HG03565 (cell line): ENCODE measurements around the gene PIK3R3.

Experiments used
- ATAC-seq: cut with Tn5 transposase; IDR thresholded peaks from one replicate; pipeline ENCODE4 v1.9.1; 2021; ENCODE audit warnings: mild to moderate bottlenecking, moderate library complexity; ENCODE audit not compliant: unreplicated experiment

Gene PIK3R3

DNA sequence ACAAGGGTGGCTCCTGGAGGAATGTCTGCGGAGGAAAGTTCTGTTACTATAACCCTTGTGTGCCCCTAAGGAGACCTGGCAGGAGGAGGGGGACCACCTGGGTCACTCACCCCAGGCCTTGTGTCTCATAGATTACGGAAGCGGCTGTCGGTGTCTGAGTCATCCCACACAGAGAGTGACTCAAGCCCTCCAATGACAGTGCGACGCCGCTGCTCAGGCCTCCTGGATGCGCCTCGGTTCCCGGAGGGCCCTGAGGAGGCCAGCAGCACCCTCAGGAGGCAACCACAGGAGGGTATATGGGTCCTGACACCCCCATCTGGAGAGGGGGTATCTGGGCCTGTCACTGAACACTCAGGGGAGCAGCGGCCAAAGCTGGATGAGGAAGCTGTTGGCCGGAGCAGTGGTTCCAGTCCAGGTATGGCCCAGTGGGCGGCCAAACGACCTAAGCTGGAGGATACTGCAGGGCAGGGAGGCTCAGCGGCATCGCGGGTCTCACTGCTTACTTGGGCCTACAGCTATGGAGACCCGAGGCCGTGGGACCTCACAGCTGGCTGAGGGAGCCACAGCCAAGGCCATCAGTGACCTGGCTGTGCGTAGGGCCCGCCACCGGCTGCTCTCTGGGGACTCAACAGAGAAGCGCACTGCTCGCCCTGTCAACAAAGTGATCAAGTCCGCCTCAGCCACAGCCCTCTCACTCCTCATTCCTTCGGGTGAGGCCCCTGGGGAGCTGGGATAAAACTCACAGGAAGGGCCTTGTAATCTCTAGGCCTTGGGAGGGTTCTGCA, 101.4 kb downstream of the PIK3R3 start:
- no peak for ATAC-seq

GRCh38 chr1:46030074-46030870, 102.2 kb downstream of the PIK3R3 start:
- no peak for ATAC-seq

DNA sequence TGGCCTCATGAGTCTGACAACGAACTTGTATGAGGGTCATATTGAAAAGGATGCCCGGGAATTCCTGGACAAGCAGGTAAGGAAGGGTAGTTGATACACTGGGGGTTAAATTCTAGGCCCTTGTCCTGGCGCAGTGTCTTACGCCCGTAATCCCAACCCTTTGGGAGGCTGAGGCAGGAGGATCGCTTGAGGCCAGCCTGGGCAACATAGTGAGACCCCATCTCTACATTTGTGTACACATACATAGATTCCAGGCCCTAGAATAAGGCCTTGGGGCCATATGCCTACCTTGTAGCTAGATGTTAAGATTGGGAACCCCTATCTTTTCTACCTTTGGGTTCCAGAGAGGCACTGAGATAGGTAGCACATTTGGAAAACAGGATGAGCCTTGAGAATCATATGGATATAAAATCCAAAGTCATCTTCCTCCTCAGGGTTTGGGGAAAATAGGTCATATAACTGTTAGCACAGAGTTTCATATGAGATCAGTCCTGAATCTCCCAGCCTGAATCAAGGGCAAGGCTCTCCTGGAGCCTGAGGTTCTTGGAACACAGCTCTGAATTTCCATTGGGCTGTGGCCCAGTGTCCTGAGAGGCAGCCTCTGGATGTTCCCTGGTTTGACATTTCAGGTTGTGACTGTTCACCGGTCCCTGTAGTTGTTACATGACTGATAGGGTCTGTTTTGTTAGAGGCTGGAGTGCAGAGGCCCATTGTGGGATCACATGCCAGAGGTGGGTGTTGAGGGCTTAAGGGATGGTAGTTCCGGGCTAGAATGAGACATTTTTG, 104.4 kb downstream of the PIK3R3 start:
- ATAC-seq = no peak

GRCh38 chr1:46026531-46026930, 105.9 kb downstream of the PIK3R3 start:
- ATAC-seq = no peak

GRCh38 chr1:46021046-46021996, 111.1 kb downstream of the PIK3R3 start:
- ATAC-seq = no peak

DNA sequence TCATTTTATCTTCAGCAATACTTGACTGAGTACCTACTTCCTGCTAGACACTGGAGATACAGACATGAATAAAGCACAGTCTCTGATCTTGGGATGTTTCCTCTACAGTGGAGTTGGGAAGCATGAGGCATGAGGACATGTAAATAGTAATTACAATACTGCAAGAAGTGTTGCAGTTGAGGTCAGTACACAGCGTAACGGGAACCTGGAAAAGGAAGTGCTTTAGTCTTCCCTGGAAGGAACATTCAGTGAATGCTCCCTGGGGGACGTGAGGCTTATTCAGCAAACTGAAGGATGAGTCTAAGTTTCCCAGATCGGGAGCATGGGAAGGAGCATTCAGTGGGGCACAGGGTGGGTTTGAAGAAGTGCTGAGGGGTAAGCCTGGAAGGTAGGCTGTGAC, 112.4 kb downstream of the PIK3R3 start:
- no peak for ATAC-seq

- no peak for ATAC-seq
These were observed 113.1 kb downstream of the PIK3R3 start for GRCh38 chr1:46019348-46019747.

DNA sequence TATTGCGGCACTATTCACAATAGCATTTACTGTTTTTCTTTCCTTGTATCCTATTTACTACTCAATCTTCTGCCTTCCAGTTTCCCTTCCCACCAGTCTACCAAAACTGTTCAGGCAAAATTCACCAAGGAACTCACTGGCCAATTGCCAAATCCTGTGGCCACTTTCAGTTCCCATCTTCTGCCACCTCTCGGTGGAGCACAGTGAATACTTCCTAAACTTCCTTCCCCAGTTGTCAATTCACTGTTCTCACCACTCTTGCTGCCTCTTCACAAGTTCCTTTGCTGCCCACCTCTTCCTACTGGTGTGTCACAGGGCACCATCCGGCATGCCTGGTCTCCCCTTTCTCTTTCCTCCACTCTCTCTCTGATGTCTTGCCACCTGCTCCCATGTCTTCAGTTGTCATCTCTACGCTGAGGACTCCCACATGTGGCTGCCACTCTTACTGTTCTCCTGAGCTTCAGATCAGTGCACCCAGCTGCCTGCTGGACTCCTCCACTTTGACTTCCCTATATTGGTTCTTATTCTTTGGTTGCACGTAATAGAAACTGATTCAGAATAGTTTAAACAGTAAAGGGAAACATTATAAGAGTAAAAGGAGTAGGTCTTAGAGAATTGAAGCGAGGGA, 114.4 kb downstream of the PIK3R3 start:
- no peak for ATAC-seq

GRCh38 chr1:46013581-46013980, 118.8 kb downstream of the PIK3R3 start:
- ATAC-seq = no peak

DNA sequence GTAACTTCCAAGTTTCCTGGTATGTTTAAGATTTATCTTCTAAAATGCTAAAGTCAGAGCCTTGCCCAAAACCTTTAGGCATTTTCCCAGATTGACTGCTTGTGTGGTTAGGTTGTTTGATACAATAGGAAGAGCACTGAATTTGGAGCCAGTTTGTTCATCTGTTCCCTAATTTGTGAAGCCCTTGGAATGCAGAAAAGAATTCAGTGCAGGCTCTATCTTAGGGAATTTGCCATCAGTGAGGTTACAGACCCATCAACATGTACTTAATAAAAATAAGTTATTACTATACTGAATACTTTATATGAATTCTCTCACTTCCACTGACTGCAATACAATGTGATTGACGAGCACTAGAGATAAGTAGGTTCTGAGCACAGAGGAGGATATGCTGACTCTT, 120.2 kb downstream of the PIK3R3 start:
- no peak for ATAC-seq

DNA sequence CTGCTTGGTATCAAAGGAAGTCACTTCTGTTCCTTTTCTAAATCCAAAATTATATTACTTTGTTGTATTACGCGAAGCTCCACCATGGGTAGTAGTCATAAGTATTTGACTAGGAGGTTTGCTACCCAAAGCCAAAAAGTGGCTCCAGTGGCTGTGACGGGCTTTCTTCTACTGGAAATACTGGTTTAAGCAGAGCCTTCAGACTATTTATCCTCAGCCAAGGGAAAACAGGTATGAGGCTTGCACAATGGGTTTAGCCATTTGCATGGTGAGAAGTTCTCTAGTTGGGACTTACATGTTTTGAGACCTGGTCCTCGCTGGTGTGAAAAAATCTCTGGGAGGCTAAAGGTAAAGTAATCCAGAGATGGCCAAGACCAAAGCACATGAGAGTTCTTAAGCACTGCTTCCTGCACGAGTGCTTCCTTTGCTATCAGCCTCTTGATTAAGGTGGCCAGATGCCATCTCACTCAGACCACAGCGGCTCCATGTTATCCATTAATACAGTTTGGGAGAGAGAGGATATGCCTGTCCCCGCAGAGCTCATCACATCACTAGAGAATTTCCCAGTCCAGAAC, 121.2 kb downstream of the PIK3R3 start:
- no peak for ATAC-seq

DNA sequence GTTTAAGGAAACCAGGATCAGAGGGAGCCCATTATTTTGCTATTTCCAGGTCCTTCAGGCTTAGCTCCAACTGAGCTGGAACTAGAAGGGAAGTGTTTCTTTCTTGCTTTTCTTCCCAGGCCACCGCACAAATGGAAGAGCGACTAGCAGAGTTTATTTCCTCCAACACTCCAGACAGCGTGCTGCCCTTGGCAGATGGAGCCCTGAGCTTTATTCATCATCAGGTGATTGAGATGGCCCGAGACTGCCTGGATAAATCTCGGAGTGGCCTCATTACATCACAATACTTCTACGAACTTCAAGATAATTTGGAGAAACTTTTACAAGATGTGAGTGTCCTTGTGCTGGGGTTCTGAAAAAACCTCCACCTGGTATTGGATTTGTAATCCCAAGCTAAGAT, 121.8 kb downstream of the PIK3R3 start:
- no peak for ATAC-seq

- no peak for ATAC-seq
These were observed 123.8 kb downstream of the PIK3R3 start for GRCh38 chr1:46008585-46008984.

GRCh38 chr1:46005594-46005993, 126.8 kb downstream of the PIK3R3 start:
- no peak for ATAC-seq

- ATAC-seq = no peak
These were observed 127.9 kb downstream of the PIK3R3 start for GRCh38 chr1:46004492-46004891.

DNA sequence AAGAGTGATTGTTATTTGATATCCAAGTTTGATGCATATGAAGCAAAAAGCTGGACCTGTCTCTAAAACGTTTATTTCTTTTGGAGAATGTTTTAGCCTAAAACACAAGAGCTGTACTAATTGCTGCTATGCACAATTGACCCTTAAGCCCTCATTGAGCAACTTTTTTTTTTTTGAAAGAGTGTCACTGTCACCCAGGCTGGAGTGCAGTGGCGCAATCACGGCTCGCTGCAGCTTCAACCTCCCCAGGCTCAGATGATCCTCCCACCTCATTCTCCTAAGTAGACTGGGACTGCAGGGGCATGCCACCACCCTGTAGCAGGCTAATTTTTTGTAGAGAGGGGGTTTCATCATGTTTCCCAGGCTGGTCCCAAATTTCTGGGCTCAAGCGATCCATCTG, 129.1 kb downstream of the PIK3R3 start:
- ATAC-seq = no peak

- no peak for ATAC-seq
These were observed 129.8 kb downstream of the PIK3R3 start for GRCh38 chr1:46002551-46003150.

- no peak for ATAC-seq
These were observed 131.2 kb downstream of the PIK3R3 start for GRCh38 chr1:46001081-46001785.

DNA sequence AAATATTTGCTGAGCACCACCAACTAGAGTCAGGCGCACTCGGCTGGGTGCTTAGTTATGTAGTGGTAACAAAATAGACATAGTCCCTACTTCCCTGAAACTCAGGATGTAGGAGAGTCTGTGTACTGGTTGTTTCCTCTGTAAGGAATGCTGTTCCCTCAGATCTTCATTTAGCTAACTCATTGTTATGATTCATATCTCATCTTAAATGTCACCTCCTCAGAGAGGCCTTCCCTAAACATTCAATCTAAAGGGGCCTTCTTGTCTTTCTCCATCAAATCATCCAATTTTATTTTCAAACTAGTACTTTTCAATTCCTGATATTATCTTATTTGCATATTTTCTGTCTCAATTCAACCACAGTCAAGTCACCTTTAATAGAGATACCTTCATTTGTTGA, 132.9 kb downstream of the PIK3R3 start:
- no peak for ATAC-seq
